ENCODE data around the gene CSRP1. TPM values are rescaled to one million over a fixed set of nuclear protein-coding genes. Genes with fewer than 3 reads are reported as not detected.

CSRP1 gene
- polyA plus RNA-seq, 2 of the 4 experiments (the other 2 are of a cell fraction), result 277 to 655 TPM

GRCh38 chr1:201515895-201516294, 9.0 kb upstream of the CSRP1 start:
- no peak for FAIRE-seq
- no peak for DNase-seq (ENCODE audit: low read depth in 1 of 2, low spot score in 1 of 2)

GRCh38 chr1:201515062-201515750, 8.3 kb upstream of the CSRP1 start:
- peaks cover 23% of the 10 kb centered on the region for H3K4me1 ChIP-seq

More at GRCh38 chr1:201515895-201516294, 9.0 kb upstream of the CSRP1 start:
- TF ChIP-seq JUNB (IDR thresholded peaks at IDR 0.05), result no peak
- TF ChIP-seq CHD2 (IDR thresholded peaks at IDR 0.05; ENCODE audit: low read length, partially characterized antibody), result no peak
- no peak for TF ChIP-seq HDAC2 (IDR thresholded peaks at IDR 0.05)
- no peak for TF ChIP-seq GATA3 (IDR thresholded peaks at IDR 0.05; ENCODE audit: borderline replicate concordance)
- no peak for TF ChIP-seq MAX (IDR thresholded peaks at IDR 0.05)
- no peak for TF ChIP-seq ZSCAN20 (CRISPR knock-in tag; IDR thresholded peaks at IDR 0.05)
- no peak for TF ChIP-seq ZC3H11A (IDR thresholded peaks at IDR 0.05)
- no peak for TF ChIP-seq BCL3 (IDR thresholded peaks at IDR 0.05)
- no peak for TF ChIP-seq HEYL (CRISPR knock-in tag; IDR thresholded peaks at IDR 0.05)
- TF ChIP-seq NFE2L2 (conservative IDR thresholded peaks at IDR 0.05; ENCODE audit: low read length), result no peak
- TF ChIP-seq RCOR1 (IDR thresholded peaks at IDR 0.05; ENCODE audit: low read depth, low read length), result no peak
- TF ChIP-seq SMC3 (IDR thresholded peaks at IDR 0.05), result no peak
- TF ChIP-seq KDM1A (IDR thresholded peaks at IDR 0.05; ENCODE audit: low read depth), result no peak
- TF ChIP-seq HMGXB4 (CRISPR knock-in tag; IDR thresholded peaks at IDR 0.05; ENCODE audit: borderline replicate concordance), result no peak
- TF ChIP-seq RNF2 (IDR thresholded peaks at IDR 0.05; ENCODE audit: borderline replicate concordance, low read depth), result no peak
- TF ChIP-seq CBX8 (IDR thresholded peaks at IDR 0.05), result no peak
- TF ChIP-seq FOSB (CRISPR knock-in tag; IDR thresholded peaks at IDR 0.05), result no peak
- no peak for TF ChIP-seq CHD4 (IDR thresholded peaks at IDR 0.05; ENCODE audit: borderline replicate concordance)
- no peak for TF ChIP-seq SREBF2 (IDR thresholded peaks at IDR 0.05)
- no peak overlapping the region for H3K4me3 ChIP-seq
- ATAC-seq, result no peak
- CTCF ChIA-PET, result interaction anchor here (1.2 to 49.4 kb wide), 6 partner anchors 12 to 130 kb away, joined by 3 to 1452 read pairs (median 49); partner anchors contain the start of gene CSRP1
- no peak overlapping the region for H3K27ac ChIP-seq
- H3K9me3 ChIP-seq, result no peaks in the 10 kb centered on the region
- WGBS (ENCODE audit: missing lambda C conversion rate), result 79% methylated on average over 1 of the region's 1 CpG
- no peak overlapping the region for H3K4me2 ChIP-seq
- POLR2A ChIA-PET, result no interaction called here
- peaks cover 20% of the 10 kb centered on the region for H3K4me1 ChIP-seq

GRCh38 chr1:201514466-201514865, 7.5 kb upstream of the CSRP1 start:
- Histone ChIP-seq H3K27ac (no peak overlapping the region), H3K9me3 (no peaks in the 10 kb centered on the region), H3K4me2 (no peak overlapping the region), H3K4me3 (no peak overlapping the region), H3K4me1 (peaks cover 23% of the 10 kb centered on the region)
- CTCF ChIA-PET, result interaction anchor here (0.6 to 49.4 kb wide), 14 partner anchors 12 to 279 kb away, joined by 3 to 1452 read pairs (median 14); partner anchors contain the start of genes CSRP1 and PHLDA3
- no peak for FAIRE-seq
- DNase-seq (ENCODE audit: low read depth in 1 of 2, low spot score in 1 of 2), result no peak
- 84% methylated on average over 2 of the region's 2 CpGs for WGBS (ENCODE audit: missing lambda C conversion rate)
- POLR2A ChIA-PET, result no interaction called here
- ATAC-seq, result no peak
- TF ChIP-seq FOSB (CRISPR knock-in tag; IDR thresholded peaks at IDR 0.05), result no peak
- TF ChIP-seq CHD4 (IDR thresholded peaks at IDR 0.05; ENCODE audit: borderline replicate concordance), result no peak
- no peak for TF ChIP-seq ZNF302 (CRISPR knock-in tag; IDR thresholded peaks at IDR 0.05)
- TF ChIP-seq MYC (IDR thresholded peaks at IDR 0.05; ENCODE audit: borderline replicate concordance, low read length), result no peak
- no peak for TF ChIP-seq BCL3 (IDR thresholded peaks at IDR 0.05)
- TF ChIP-seq RCOR1 (IDR thresholded peaks at IDR 0.05; ENCODE audit: low read depth, low read length), result no peak
- TF ChIP-seq E2F6 (IDR thresholded peaks at IDR 0.05; ENCODE audit: borderline replicate concordance, low read depth), result no peak
- no peak for TF ChIP-seq JUN (IDR thresholded peaks at IDR 0.05)
- TF ChIP-seq CTCF (IDR thresholded peaks at IDR 0.05), result no peak
- TF ChIP-seq HEYL (CRISPR knock-in tag; IDR thresholded peaks at IDR 0.05), result no peak
- TF ChIP-seq TFCP2L1 (CRISPR knock-in tag; IDR thresholded peaks at IDR 0.05), result no peak
- no peak for TF ChIP-seq MAX (IDR thresholded peaks at IDR 0.05)

More at GRCh38 chr1:201515062-201515750, 8.3 kb upstream of the CSRP1 start:
- no peak for TF ChIP-seq MAX (IDR thresholded peaks at IDR 0.05)
- ChIA-PET POLR2A (no interaction called here), CTCF (interaction anchor here (1.2 to 49.4 kb wide), 6 partner anchors 13 to 129 kb away, joined by 3 to 1452 read pairs (median 49); partner anchors contain the start of gene CSRP1)
- Histone ChIP-seq H3K9me3 (no peaks in the 10 kb centered on the region), H3K4me3 (no peak overlapping the region), H3K4me2 (no peak overlapping the region), H3K27ac (no peak overlapping the region)
- DNase-seq (ENCODE audit: low read depth in 1 of 2, low spot score in 1 of 2) (no peak), FAIRE-seq (no peak), ATAC-seq (no peak)
- 80% methylated on average over 9 of the region's 9 CpGs for WGBS (ENCODE audit: missing lambda C conversion rate)
